WTC11 (cell line): ENCODE data around the gene CAMK2A. TPM values are rescaled to one million over a fixed set of nuclear protein-coding genes. Genes with fewer than 3 reads are reported as not detected.

Experiments
- ATAC-seq: fragments of 200-7000 bp; cut with Tn5 transposase; 2 replicates; pipeline ENCODE4 v1.10.0; 2021; ENCODE audit warnings: mild to moderate bottlenecking, moderate library complexity
- CTCF ChIA-PET: fragments of 300-600 bp; sonication (Branson Sonifier 250); formaldehyde crosslinking; loops from one replicate; lab custom pipeline; 2021; ENCODE audit warnings: antibody characterized with exemption; lab: Charles Lee
- POLR2A ChIA-PET: fragments of 350-600 bp; sonication (Branson Sonifier 250); formaldehyde crosslinking; loops from one replicate; lab custom pipeline; 2021; ENCODE audit warnings: antibody characterized with exemption; lab: Charles Lee
- DNase-seq: peaks from one replicate; pipeline ENCODE4 v3.0.0; 2021; ENCODE audit warnings: low spot score
- H3K27ac Mint-ChIP-seq: 2 replicates; pipeline ENCODE4 v1.8.0; 2021; ENCODE audit warnings: mixed read lengths
- H3K27me3 Mint-ChIP-seq: 2 replicates; pipeline ENCODE4 v1.8.0; 2021; ENCODE audit warnings: low read depth, mild to moderate bottlenecking, moderate library complexity, mixed read lengths
- H3K36me3 Mint-ChIP-seq: 2 replicates; pipeline ENCODE4 v1.8.0; 2021; ENCODE audit warnings: mixed read lengths
- H3K4me1 Mint-ChIP-seq: 2 replicates; pipeline ENCODE4 v1.8.0; 2022; ENCODE audit warnings: mixed read lengths
- H3K4me3 Mint-ChIP-seq: 2 replicates; pipeline ENCODE4 v1.8.0; 2021; ENCODE audit warnings: mild to moderate bottlenecking, moderate library complexity, mixed read lengths
- H3K9me3 Mint-ChIP-seq: 2 replicates; pipeline ENCODE4 v1.8.0; 2021; ENCODE audit warnings: mixed read lengths
- CDX4 ChIP-seq: fragments of 250-450 bp; sonication (Bioruptor Pico); IDR thresholded peaks from 2 replicates; pipeline ENCODE4 v1.9.0; 2021; ENCODE audit warnings: moderate library complexity, mild to moderate bottlenecking, inconsistent platforms, borderline replicate concordance
- CREB1 ChIP-seq: sonication (generic); formaldehyde crosslinking; IDR thresholded peaks from 2 replicates; pipeline ENCODE4 v1.8.0; 2023; ENCODE audit warnings: mild to moderate bottlenecking, missing genetic modification reagents
- ETV6 ChIP-seq: sonication (generic); formaldehyde crosslinking; IDR thresholded peaks from 2 replicates; pipeline ENCODE4 v1.8.1; 2022; ENCODE audit warnings: mild to moderate bottlenecking, missing genetic modification reagents
- GABPB1 ChIP-seq: sonication (generic); formaldehyde crosslinking; IDR thresholded peaks from 2 replicates; pipeline ENCODE4 v1.8.1; 2023; ENCODE audit warnings: mild to moderate bottlenecking, missing genetic modification reagents
- HMGA2 ChIP-seq: fragments of 250-450 bp; sonication (Bioruptor Pico); IDR thresholded peaks from 2 replicates; pipeline ENCODE4 v1.4.0; 2021; ENCODE audit warnings: mild to moderate bottlenecking, moderate library complexity
- NFYB ChIP-seq: sonication (generic); formaldehyde crosslinking; conservative IDR thresholded peaks from 2 replicates; pipeline ENCODE4 v1.8.0; 2022; ENCODE audit warnings: low read depth, missing genetic modification reagents
- NR1H2 ChIP-seq: sonication (generic); formaldehyde crosslinking; IDR thresholded peaks from 2 replicates; pipeline ENCODE4 v1.9.0; 2021; ENCODE audit warnings: mild to moderate bottlenecking, moderate library complexity, missing genetic modification reagents
- PRRX2 ChIP-seq: fragments of 250-450 bp; sonication (Bioruptor Pico); IDR thresholded peaks from 2 replicates; pipeline ENCODE4 v1.8.0; 2021; ENCODE audit warnings: mild to moderate bottlenecking
- RORB ChIP-seq: fragments of 250-450 bp; sonication (Bioruptor Pico); IDR thresholded peaks from 2 replicates; pipeline ENCODE4 v1.9.0; 2021; ENCODE audit warnings: mild to moderate bottlenecking
- SMAD3 ChIP-seq: sonication (generic); formaldehyde crosslinking; IDR thresholded peaks from 2 replicates; pipeline ENCODE4 v1.8.0; 2022; ENCODE audit warnings: missing genetic modification reagents, mild to moderate bottlenecking, borderline replicate concordance
- SP1 ChIP-seq: sonication (generic); formaldehyde crosslinking; conservative IDR thresholded peaks from 2 replicates; pipeline ENCODE4 v1.8.1; 2022; ENCODE audit warnings: missing genetic modification reagents
- ZBTB21 ChIP-seq: sonication (generic); formaldehyde crosslinking; IDR thresholded peaks from 2 replicates; pipeline ENCODE4 v1.8.1; 2023; ENCODE audit warnings: mild to moderate bottlenecking, missing genetic modification reagents, borderline replicate concordance
- ZBTB43 ChIP-seq: sonication (generic); formaldehyde crosslinking; IDR thresholded peaks from 2 replicates; pipeline ENCODE4 v1.8.1; 2023; ENCODE audit warnings: mild to moderate bottlenecking, missing genetic modification reagents
- ZNF121 ChIP-seq: sonication (generic); formaldehyde crosslinking; IDR thresholded peaks from 2 replicates; pipeline ENCODE4 v1.8.0; 2023; ENCODE audit warnings: missing genetic modification reagents
- ZNF512 ChIP-seq: sonication (generic); formaldehyde crosslinking; IDR thresholded peaks from 2 replicates; pipeline ENCODE4 v1.8.1; 2022; ENCODE audit warnings: missing genetic modification reagents, borderline replicate concordance
- ZNF671 ChIP-seq: fragments of 250-450 bp; sonication (Bioruptor Pico); IDR thresholded peaks from 2 replicates; pipeline ENCODE4 v1.8.0; 2021; ENCODE audit warnings: mild to moderate bottlenecking
- total RNA-seq: library from RNA; stranded (reverse); gene quantifications from 3 replicates; pipeline ENCODE4 v1.2.3, GENCODE V29; 2021
- TF ChIP-seq, protein P1 (sequence below): sonication (generic); formaldehyde crosslinking; IDR thresholded peaks from 2 replicates; pipeline ENCODE4 v1.8.0; 2022; ENCODE audit warnings: mild to moderate bottlenecking, missing genetic modification reagents
- TF ChIP-seq, protein P2 (sequence below): fragments of 250-450 bp; sonication (Bioruptor Pico); conservative IDR thresholded peaks from 2 replicates; pipeline ENCODE4 v1.9.0; 2021; ENCODE audit warnings: mild to moderate bottlenecking
- TF ChIP-seq, protein P3 (sequence below): sonication (generic); formaldehyde crosslinking; IDR thresholded peaks from 2 replicates; pipeline ENCODE4 v1.8.1; 2022; ENCODE audit warnings: low read depth, mild to moderate bottlenecking, moderate library complexity, missing genetic modification reagents, borderline replicate concordance
- TF ChIP-seq, protein P4 (sequence below): sonication (generic); formaldehyde crosslinking; IDR thresholded peaks from 2 replicates; pipeline ENCODE4 v1.8.0; 2022; ENCODE audit warnings: mild to moderate bottlenecking, missing genetic modification reagents

Gene CAMK2A
- total RNA-seq, 1 experiment from 2014 or later = 0.13 TPM

GRCh38 chr5:150202501-150202900 is 87.1 kb downstream of the CAMK2A start:
- ATAC-seq = no peak
- TF ChIP-seq ZNF512 (CRISPR knock-in tag) (no peak), ZBTB21 (CRISPR knock-in tag) (no peak), ZNF671 (no peak)
- Mint-ChIP-seq H3K4me3 (no peak overlapping the region), H3K27ac (no peak overlapping the region), H3K36me3 (no peaks in the 10 kb centered on the region), H3K27me3 (no peaks in the 10 kb centered on the region; the same call in none of the 2 replicates), H3K9me3 (no peaks in the 10 kb centered on the region), H3K4me1 (peaks cover 5% of the 10 kb centered on the region; the same call in 1 of the 2 replicates)
- ChIA-PET POLR2A (no interaction called here), CTCF (interaction anchor here (1.0 kb wide), 1 partner anchor 41 kb away, joined by 3 read pairs; no protein-coding TSS in a partner anchor)
- DNase-seq = no peak

GRCh38 chr5:150197476-150197875 is 92.1 kb downstream of the CAMK2A start:
- ATAC-seq (no peak), DNase-seq (no peak)
- ChIA-PET POLR2A (no interaction called here), CTCF (interaction anchor here (0.6 to 1.6 kb wide), 3 partner anchors 9 to 33 kb away, joined by 4 read pairs; no protein-coding TSS in a partner anchor)
- peaks cover 8% of the 10 kb centered on the region for H3K27me3 Mint-ChIP-seq
- no peaks in the 10 kb centered on the region for H3K9me3 Mint-ChIP-seq
- H3K27ac Mint-ChIP-seq = no peak overlapping the region
- TF ChIP-seq GABPB1 (CRISPR knock-in tag) (no peak), SP1 (CRISPR knock-in tag) (no peak), ZNF121 (no peak), CREB1 (CRISPR knock-in tag) (no peak), ZBTB43 (CRISPR knock-in tag) (no peak), ETV6 (no peak), NFYB (CRISPR knock-in tag) (no peak), SMAD3 (CRISPR knock-in tag) (no peak), CDX4 (CRISPR knock-in tag) (no peak), NR1H2 (CRISPR knock-in tag) (no peak), HMGA2 (CRISPR knock-in tag) (no peak), RORB (no peak), PRRX2 (no peak)
- TF ChIP-seq, protein P1, sequence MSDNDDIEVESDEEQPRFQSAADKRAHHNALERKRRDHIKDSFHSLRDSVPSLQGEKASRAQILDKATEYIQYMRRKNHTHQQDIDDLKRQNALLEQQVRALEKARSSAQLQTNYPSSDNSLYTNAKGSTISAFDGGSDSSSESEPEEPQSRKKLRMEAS (CRISPR knock-in tag) = no peak
- TF ChIP-seq, protein P2, sequence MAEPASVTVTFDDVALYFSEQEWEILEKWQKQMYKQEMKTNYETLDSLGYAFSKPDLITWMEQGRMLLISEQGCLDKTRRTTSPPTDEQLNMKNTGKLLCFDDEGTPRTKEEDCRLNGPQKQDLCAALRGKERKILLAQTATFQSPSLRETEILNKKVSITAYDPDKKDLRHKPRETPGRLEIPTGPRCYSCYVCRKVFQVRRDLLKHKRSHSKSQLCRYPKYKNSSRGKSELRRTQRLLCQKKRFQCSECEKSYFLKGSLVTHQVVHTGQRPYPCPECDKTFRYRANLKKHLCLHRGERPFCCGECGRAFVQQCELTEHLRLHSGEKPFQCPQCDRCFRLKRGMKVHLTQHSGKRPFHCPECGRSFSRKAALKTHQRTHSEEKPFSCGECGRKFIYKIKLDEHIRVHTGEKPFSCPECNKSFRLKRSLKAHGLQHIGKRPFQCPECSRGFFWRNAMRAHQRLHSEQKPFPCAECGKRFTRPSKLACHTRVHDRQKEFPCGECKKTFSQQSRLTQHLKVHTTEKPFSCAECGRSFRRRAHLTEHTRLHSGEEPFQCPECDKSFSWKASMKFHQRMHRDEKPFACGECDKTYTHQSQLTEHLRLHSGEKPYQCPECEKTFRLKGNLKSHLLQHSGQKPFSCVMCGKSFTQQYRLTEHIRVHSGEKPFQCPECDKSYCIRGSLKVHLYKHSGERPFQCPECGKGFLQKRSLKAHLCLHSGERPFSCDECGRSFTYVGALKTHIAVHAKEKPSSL (CRISPR knock-in tag) = no peak
- TF ChIP-seq, protein P3, sequence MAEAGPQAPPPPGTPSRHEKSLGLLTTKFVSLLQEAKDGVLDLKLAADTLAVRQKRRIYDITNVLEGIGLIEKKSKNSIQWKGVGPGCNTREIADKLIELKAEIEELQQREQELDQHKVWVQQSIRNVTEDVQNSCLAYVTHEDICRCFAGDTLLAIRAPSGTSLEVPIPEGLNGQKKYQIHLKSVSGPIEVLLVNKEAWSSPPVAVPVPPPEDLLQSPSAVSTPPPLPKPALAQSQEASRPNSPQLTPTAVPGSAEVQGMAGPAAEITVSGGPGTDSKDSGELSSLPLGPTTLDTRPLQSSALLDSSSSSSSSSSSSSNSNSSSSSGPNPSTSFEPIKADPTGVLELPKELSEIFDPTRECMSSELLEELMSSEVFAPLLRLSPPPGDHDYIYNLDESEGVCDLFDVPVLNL (CRISPR knock-in tag) = no peak
- TF ChIP-seq, protein P4, sequence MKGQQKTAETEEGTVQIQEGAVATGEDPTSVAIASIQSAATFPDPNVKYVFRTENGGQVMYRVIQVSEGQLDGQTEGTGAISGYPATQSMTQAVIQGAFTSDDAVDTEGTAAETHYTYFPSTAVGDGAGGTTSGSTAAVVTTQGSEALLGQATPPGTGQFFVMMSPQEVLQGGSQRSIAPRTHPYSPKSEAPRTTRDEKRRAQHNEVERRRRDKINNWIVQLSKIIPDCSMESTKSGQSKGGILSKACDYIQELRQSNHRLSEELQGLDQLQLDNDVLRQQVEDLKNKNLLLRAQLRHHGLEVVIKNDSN (CRISPR knock-in tag) = no peak
- no peak overlapping the region for H3K4me3 Mint-ChIP-seq
- no peaks in the 10 kb centered on the region for H3K4me1 Mint-ChIP-seq
- H3K36me3 Mint-ChIP-seq = no peaks in the 10 kb centered on the region
